ENCODE measurements around the gene MPDU1.

MPDU1 gene

GRCh38 chr17:7573324-7574080 is 10.2 kb upstream of the MPDU1 start:
- TF ChIP-seq, protein P1, sequence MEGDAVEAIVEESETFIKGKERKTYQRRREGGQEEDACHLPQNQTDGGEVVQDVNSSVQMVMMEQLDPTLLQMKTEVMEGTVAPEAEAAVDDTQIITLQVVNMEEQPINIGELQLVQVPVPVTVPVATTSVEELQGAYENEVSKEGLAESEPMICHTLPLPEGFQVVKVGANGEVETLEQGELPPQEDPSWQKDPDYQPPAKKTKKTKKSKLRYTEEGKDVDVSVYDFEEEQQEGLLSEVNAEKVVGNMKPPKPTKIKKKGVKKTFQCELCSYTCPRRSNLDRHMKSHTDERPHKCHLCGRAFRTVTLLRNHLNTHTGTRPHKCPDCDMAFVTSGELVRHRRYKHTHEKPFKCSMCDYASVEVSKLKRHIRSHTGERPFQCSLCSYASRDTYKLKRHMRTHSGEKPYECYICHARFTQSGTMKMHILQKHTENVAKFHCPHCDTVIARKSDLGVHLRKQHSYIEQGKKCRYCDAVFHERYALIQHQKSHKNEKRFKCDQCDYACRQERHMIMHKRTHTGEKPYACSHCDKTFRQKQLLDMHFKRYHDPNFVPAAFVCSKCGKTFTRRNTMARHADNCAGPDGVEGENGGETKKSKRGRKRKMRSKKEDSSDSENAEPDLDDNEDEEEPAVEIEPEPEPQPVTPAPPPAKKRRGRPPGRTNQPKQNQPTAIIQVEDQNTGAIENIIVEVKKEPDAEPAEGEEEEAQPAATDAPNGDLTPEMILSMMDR (IDR thresholded peaks at IDR 0.05; ENCODE audit: low read depth, low read length): no peak
- peak; percentile 86 for DNase-seq (ENCODE audit: extremely low read depth, low read depth)

- DNase-seq (ENCODE audit: extremely low read depth, low read depth): no peak
- TF ChIP-seq, protein P1 (IDR thresholded peaks at IDR 0.05; ENCODE audit: low read depth, low read length): no peak
These were observed 9.3 kb upstream of the MPDU1 start for GRCh38 chr17:7574176-7574953.

- TF ChIP-seq, protein P1 (IDR thresholded peaks at IDR 0.05; ENCODE audit: low read depth, low read length): no peak
These were observed 8.2 kb upstream of the MPDU1 start for GRCh38 chr17:7575481-7575883.

DNA sequence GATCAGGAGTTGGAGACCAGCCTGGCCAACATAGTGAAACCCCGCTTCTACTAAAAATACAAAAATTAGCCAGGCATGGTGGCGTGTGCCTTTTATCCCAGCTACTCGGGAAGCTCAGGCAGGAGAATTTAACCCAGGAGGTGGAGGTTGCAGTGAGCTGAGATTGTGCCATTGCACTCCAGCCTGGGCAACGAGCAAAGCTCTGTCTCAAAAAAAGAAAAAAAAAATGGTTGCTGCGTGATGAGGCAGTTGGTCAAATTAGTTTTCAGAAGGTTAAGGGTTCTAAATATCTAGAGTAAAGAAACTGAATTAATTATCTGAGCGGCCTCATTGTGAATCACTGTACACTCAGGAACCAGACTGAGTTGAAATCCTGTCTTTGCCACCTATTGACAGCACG is 7.7 kb upstream of the MPDU1 start:
- no peak for DNase-seq (ENCODE audit: extremely low read depth, low read depth)
- TF ChIP-seq, protein P1 (IDR thresholded peaks at IDR 0.05; ENCODE audit: low read depth, low read length): no peak

More at GRCh38 chr17:7575481-7575883, 8.2 kb upstream of the MPDU1 start:
- no peak for DNase-seq (ENCODE audit: extremely low read depth, low read depth)

- TF ChIP-seq, protein P1 (IDR thresholded peaks at IDR 0.05; ENCODE audit: low read depth, low read length): no peak
- no peak for DNase-seq (ENCODE audit: extremely low read depth, low read depth)
These were observed 7.2 kb upstream of the MPDU1 start for GRCh38 chr17:7576432-7576937.

GRCh38 chr17:7577327-7578199 is 6.1 kb upstream of the MPDU1 start:
- DNase-seq (ENCODE audit: extremely low read depth, low read depth): no peak
- TF ChIP-seq, protein P1 (IDR thresholded peaks at IDR 0.05; ENCODE audit: low read depth, low read length): no peak
